HepG2 (cell line): ENCODE measurements around the gene SDC3. TPM values are rescaled to one million over a fixed set of nuclear protein-coding genes. Genes with fewer than 3 reads are reported as not detected.

Experiments used
- ADNP ChIP-seq: sonication (generic); formaldehyde crosslinking; IDR thresholded peaks from 2 replicates; pipeline ENCODE4 v1.4.0; 2020; ENCODE audit warnings: missing genetic modification reagents
- CBX1 ChIP-seq: IDR thresholded peaks from one replicate; pipeline ENCODE4 v1.6.1; 2016; ENCODE audit warnings: antibody characterized with exemption, low read depth
- HDAC2 ChIP-seq: sonication (generic); formaldehyde crosslinking; IDR thresholded peaks from 2 replicates; pipeline ENCODE4 v1.4.0; 2020; ENCODE audit warnings: missing genetic modification reagents
- NFAT5 ChIP-seq: sonication (generic); formaldehyde crosslinking; IDR thresholded peaks from 2 replicates; pipeline ENCODE4 v1.4.0; 2020; ENCODE audit warnings: missing genetic modification reagents
- PCBP2 ChIP-seq: fragments of 200-400 bp; formaldehyde crosslinking; optimal IDR thresholded peaks from 2 replicates; pipeline ENCODE3; 2018; ENCODE audit warnings: low read length, low read depth; ENCODE audit not compliant: poor library complexity, severe bottlenecking
- SALL2 ChIP-seq: sonication (generic); formaldehyde crosslinking; IDR thresholded peaks from 2 replicates; pipeline ENCODE4 v1.8.1; 2023; ENCODE audit warnings: mild to moderate bottlenecking, missing genetic modification reagents, inconsistent platforms
- SNAPC2 ChIP-seq: sonication (generic); formaldehyde crosslinking; IDR thresholded peaks from 2 replicates; pipeline ENCODE4 v1.8.1; 2022; ENCODE audit warnings: mild to moderate bottlenecking, missing genetic modification reagents
- SP5 ChIP-seq: IDR thresholded peaks from 2 replicates; pipeline ENCODE4 v1.6.1; 2016; ENCODE audit warnings: low read depth, borderline replicate concordance
- ZGPAT ChIP-seq: IDR thresholded peaks from 2 replicates; pipeline ENCODE4 v1.6.1; 2016; ENCODE audit warnings: mild to moderate bottlenecking
- ZNF331 ChIP-seq: sonication (generic); formaldehyde crosslinking; IDR thresholded peaks from 2 replicates; pipeline ENCODE4 v1.4.0; 2020; ENCODE audit warnings: missing genetic modification reagents
- ZNF501 ChIP-seq: sonication (generic); formaldehyde crosslinking; IDR thresholded peaks from 2 replicates; pipeline ENCODE4 v1.5.1; 2020; ENCODE audit warnings: mild to moderate bottlenecking, moderate library complexity, missing genetic modification reagents
- ZNF605 ChIP-seq: sonication (generic); formaldehyde crosslinking; IDR thresholded peaks from 2 replicates; pipeline ENCODE4 v1.8.0; 2022; ENCODE audit warnings: mild to moderate bottlenecking, missing genetic modification reagents
- ZNF740 ChIP-seq: sonication (generic); formaldehyde crosslinking; IDR thresholded peaks from 2 replicates; pipeline ENCODE4 v1.4.0; 2020; ENCODE audit warnings: missing genetic modification reagents
- ZNF784 ChIP-seq: sonication (generic); formaldehyde crosslinking; IDR thresholded peaks from 2 replicates; pipeline ENCODE4 v1.5.1; 2020; ENCODE audit warnings: missing genetic modification reagents, mild to moderate bottlenecking, borderline replicate concordance
- ZNF891 ChIP-seq: sonication (generic); formaldehyde crosslinking; IDR thresholded peaks from 2 replicates; pipeline ENCODE4 v1.5.0; 2020; ENCODE audit warnings: mild to moderate bottlenecking, missing genetic modification reagents
- polyA plus RNA-seq, 8 experiments: library from polyadenylated mRNA; depleted of rRNA in 3 of 8; stranded (reverse) in 7 of 8; unstranded in 1 of 8; fragments of >200 nt; fragmentation: Illumina TruSeq in 4 of 8; extraction: Trizol in 4 of 8; gene quantifications; 2 replicates each; pipeline versions ENCODE4 v1.2.1 to v1.2.3, GENCODE V29; 2011 to 2016; ENCODE audit warnings: low read depth in 4 of 8, missing spikeins in 1 of 8, mixed read lengths in 1 of 8; ENCODE audit not compliant: insufficient read depth in 1 of 8
- total RNA-seq, 5 experiments: library from RNA; depleted of rRNA; stranded (reverse); fragments of >200 nt; fragmentation: Illumina TruSeq; extraction: Trizol; gene quantifications; 2 replicates each; pipeline ENCODE4 v1.2.3, GENCODE V29; 2016; ENCODE audit warnings: low read depth in 1 of 5
- TF ChIP-seq, protein P1 (sequence below): sonication (generic); formaldehyde crosslinking; IDR thresholded peaks from 2 replicates; pipeline ENCODE4 v1.8.0; 2022; ENCODE audit warnings: low read depth, missing genetic modification reagents
- TF ChIP-seq, protein P2 (sequence below): sonication (generic); formaldehyde crosslinking; IDR thresholded peaks from 2 replicates; pipeline ENCODE4 v1.4.0; 2020; ENCODE audit warnings: missing genetic modification reagents, borderline replicate concordance

Gene SDC3
- total and polyA plus RNA-seq, 2 of the 13 experiments (the other 11 are each of a cell fraction or from before 2014, with no cell fraction given) = 0.49 to 0.84 TPM

DNA sequence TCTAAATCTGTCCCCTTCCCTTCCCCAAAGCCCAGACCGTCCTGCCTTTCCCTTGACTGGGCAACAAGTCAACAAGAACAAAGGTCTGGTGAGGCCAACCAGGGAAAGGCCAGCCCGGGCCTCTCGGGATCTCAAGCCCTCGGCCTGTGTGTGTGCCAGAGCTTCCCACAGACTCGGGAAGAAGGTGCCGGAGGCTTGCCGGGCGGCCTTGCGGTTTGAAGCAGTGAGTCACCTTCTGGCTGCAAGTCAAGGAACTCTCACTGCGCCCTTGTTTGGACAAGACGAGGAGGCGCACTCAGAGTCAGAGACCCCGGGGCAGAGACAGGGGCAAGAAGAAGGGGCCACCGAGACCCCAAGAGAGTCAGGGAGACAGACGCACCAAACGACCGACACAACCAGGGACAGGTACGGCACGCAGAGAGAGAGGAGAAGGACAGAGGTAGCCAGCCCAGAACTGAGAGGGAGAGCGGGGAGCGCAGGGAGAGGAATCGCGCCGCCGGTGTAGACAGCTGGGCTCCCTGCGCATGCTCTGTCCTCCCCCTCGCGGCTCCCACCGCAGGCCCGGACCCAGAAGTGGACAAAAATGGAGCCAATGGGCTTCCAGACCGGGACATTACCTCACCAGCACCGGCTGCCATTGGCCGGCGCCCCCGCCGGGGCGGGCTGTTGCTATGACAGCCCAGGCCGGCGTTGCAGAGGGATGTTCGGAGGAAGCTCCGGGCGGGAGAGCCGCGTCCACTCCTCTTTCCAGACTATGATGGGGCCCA is 84.4 kb downstream of the SDC3 start (continued):
- TF ChIP-seq ZNF605 (CRISPR knock-in tag) (no peak), SNAPC2 (CRISPR knock-in tag) (no peak), ZGPAT (CRISPR knock-in tag) (peak; percentile 27; the same call in 1 of the 2 replicates), ZNF331 (CRISPR knock-in tag) (no peak), SP5 (CRISPR knock-in tag) (no peak), NFAT5 (CRISPR knock-in tag) (no peak), ZNF501 (peak; percentile 66; the same call in 1 of the 2 replicates), HDAC2 (no peak), SALL2 (peak; percentile 90), ZNF891 (0 out of 2 replicates have a peak, but pooled peaks have one; percentile 39), PCBP2 (no peak), ZNF784 (CRISPR knock-in tag) (no peak), ADNP (no peak), CBX1 (no peak), ZNF740 (no peak)
- TF ChIP-seq, protein P1, sequence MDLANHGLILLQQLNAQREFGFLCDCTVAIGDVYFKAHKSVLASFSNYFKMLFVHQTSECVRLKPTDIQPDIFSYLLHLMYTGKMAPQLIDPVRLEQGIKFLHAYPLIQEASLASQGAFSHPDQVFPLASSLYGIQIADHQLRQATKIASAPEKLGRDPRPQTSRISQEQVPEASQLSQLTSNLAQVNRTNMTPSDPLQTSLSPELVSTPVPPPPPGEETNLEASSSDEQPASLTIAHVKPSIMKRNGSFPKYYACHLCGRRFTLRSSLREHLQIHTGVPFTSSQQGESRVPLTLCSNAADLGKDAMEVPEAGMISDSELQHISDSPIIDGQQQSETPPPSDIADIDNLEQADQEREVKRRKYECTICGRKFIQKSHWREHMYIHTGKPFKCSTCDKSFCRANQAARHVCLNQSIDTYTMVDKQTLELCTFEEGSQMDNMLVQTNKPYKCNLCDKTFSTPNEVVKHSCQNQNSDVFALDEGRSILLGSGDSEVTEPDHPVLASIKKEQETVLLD (CRISPR knock-in tag) = no peak
- TF ChIP-seq, protein P2, sequence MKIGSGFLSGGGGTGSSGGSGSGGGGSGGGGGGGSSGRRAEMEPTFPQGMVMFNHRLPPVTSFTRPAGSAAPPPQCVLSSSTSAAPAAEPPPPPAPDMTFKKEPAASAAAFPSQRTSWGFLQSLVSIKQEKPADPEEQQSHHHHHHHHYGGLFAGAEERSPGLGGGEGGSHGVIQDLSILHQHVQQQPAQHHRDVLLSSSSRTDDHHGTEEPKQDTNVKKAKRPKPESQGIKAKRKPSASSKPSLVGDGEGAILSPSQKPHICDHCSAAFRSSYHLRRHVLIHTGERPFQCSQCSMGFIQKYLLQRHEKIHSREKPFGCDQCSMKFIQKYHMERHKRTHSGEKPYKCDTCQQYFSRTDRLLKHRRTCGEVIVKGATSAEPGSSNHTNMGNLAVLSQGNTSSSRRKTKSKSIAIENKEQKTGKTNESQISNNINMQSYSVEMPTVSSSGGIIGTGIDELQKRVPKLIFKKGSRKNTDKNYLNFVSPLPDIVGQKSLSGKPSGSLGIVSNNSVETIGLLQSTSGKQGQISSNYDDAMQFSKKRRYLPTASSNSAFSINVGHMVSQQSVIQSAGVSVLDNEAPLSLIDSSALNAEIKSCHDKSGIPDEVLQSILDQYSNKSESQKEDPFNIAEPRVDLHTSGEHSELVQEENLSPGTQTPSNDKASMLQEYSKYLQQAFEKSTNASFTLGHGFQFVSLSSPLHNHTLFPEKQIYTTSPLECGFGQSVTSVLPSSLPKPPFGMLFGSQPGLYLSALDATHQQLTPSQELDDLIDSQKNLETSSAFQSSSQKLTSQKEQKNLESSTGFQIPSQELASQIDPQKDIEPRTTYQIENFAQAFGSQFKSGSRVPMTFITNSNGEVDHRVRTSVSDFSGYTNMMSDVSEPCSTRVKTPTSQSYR (CRISPR knock-in tag) = no peak
